Islet precursor cell (in vitro differentiated cells): ENCODE measurements around the gene NFYB.
A peak's percentile ranks its signal among the peaks of the same experiment; 100 is the strongest.

Experiments used
- DNase-seq: peaks from one replicate; pipeline ENCODE4 v3.0.0-alpha.2; 2018

Gene NFYB

DNA sequence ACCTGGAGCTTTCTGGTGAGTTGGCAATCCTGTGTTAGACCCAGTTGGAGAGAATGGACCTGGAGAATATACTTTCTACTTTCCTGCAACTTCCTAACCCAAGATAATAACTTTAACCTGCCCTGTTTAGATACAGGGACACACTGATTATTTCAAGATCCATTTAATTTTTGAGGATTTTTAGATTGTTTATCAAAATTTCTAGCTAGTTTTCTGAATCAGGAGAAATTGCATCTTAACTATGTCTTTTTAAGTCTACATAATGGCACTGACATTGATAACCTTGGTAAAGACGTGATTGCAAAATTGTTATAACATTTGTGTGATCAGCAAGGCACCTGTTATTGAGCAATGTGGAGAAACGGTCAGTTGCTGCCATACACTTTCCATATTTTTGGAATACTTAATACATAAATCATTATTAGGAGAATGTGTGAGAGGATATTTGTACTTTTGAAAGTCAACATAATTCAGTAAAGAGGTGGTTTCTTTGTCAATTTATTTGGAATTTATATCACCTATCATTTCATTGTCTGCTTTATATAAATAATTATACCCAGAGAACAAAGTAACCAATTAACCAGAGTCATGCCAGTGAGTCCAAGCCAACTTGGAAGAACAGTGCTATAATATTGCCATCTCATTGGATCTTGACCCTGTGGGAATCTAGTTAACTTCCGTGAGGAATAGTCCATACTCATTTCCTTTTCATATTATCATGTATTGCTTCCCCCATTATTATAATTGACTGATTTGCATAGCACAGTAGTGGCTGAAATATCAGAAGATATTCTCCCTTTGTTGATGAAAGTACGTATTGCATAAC, 28.4 kb downstream of the NFYB start:
- DNase-seq = no peak

DNA sequence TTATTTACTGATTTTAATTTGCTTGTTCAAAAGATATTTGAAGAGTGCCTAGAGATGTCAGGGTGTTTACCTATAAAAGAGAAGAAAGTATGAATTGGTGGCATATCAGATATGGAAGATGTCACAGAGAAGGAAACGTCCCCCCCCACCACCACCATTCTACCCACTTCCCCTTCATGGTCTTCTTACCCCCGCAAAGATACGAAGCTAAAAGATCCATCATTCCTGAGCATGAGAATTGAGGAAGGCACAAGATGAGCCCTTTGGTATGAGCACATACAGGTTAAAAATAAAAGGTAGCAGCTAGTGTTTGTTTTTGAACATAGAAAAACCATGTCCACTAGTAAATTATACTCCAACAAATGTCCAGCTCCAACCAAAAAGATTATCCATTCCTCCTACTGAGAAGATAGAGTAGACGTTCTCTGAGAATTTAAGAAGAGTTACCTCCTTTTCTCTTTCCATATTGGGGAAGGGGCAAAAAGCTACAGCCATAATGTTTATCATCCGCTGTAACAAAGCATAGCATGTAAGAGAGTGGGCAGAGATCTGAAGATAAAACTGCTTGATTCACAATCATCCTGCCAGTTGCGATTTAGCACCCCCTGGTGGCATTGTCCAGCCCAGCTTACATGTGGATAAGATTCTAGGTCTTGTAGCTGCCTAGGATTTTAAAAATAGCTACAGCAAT, 29.1 kb downstream of the NFYB start:
- peak; percentile 93 for DNase-seq

- no peak for DNase-seq
Measured at GRCh38 chr12:104106965-104107364, 31.0 kb downstream of the NFYB start.

GRCh38 chr12:104105461-104105860, 32.5 kb downstream of the NFYB start:
- DNase-seq = no peak

DNA sequence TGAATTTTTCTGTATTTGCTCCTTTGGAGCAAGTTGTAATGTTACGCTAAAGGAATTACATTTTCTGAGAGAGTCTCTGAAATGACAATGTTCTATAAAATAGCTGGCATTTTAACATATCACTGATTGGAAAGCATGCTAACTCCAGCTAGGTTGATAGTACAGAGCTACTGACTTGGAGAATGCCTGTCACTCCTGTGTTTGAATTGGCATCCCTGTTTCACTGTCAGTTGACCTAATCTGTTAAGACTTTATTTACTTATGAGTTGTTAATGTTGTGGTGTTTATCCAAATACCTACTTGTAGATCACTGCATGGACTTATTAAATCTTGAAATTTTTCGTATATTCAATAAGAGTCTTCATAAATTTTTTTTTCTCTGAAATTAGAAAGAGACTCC, 40.1 kb downstream of the NFYB start:
- no peak for DNase-seq

DNA sequence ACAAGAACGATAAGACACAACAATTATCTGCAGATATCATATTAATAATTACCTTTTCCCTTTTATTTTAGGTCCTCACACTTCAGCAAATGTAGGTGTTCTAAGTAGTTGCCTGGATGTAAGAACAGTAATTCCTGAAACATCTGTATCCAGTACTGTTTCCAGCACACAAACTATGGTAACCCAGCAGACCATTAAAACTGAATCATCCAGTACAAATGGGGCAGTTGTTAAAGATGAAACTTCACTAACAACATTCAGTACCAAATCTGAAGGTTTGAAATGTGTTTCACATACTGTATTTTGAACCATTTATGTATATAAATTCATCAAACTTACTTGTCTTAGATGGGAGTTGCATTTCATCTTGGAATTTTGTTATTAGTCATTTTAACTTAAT, 42.7 kb downstream of the NFYB start:
- DNase-seq = no peak

- no peak for DNase-seq
Measured at GRCh38 chr12:104094284-104094683, 43.7 kb downstream of the NFYB start.

- peak; percentile 72 for DNase-seq
Measured at GRCh38 chr12:104091136-104091535, 46.9 kb downstream of the NFYB start.

DNA sequence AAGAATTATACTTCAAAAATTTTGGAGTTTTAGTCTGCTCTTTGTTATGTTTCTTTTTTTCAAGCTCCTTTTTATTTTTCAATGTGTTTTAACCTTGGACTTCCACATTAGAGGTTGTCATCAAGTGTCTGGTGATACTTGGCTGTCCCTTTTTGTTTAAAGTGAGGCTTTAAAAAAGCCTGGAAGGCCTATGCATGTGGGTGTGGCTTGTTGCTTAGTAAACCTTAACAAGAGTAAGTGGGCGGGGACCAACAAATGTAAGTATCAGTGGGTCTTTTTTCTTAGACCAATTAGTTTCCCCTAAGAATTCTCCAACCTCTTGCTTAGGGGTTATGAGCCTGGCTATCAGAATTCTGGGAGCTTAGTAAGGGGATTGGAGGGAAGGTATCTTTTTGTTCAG, 47.3 kb downstream of the NFYB start:
- no peak for DNase-seq

DNA sequence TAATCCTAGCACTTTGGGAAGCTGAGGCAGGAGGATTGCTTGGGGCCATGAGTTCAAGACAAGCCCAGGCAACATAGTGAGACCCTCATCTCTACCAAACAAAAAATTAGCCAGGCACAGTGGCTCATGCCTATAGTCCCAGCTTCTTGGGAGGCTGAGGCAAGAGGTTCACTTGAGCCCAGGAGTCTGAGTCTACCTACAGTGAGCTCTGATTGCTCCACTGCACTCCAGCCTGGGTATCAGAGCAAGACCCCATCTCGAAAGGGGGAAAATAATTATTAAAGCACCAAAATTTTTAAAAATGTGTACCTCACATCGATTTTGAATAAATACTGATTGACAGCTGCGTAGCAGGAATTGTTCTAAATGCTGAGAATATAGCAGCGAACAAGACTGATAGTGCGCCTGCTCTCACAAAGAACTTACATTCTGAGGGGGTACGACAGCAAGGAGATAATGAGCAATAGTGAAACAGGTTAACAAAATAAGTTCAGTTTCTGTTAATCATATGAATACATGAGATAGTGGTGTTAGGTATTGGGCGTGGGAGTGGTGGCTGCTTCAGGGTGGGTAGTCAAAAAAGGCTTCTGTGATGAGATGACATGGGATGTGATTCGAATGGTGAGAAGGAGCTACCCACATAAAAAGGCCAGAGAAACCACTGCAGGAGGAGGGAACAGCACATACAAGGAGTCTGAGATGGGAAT, 54.1 kb downstream of the NFYB start:
- DNase-seq = no peak

- DNase-seq = no peak
Measured at GRCh38 chr12:104080764-104081163, 57.2 kb downstream of the NFYB start.

GRCh38 chr12:104079024-104079423, 59.0 kb downstream of the NFYB start:
- no peak for DNase-seq

DNA sequence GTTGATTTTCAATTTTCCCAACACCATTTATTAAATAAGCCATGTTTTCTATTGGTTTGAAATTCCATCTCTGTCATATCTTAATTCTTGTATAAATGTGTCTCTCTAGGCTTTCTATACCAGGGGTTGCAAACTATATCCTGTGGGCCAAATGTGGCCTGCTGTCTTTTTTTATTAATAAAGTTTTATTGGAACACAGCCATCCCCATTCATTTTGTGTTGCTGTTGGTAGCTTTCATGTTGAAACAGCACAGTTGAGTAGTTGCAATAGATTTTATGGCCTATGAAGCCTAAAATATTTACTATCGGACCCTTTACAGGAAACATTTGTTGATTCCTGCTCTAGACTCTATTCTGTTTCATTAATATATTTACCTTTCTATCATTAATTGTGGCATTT, 64.3 kb downstream of the NFYB start:
- no peak for DNase-seq

- no peak for DNase-seq
Measured at GRCh38 chr12:104072099-104072498, 65.9 kb downstream of the NFYB start.
